ENCODE measurements around the gene IRF5.

GRCh38 chr7:128954830-128955802 is 17.4 kb downstream of the IRF5 start:
- no peak for TF ChIP-seq YY1 (IDR thresholded peaks at IDR 0.05; ENCODE audit: insufficient read depth, insufficient read length)
- TF ChIP-seq SUZ12 (IDR thresholded peaks at IDR 0.05; ENCODE audit: extremely low read depth, insufficient read depth, insufficient read length): no peak
- no peak for TF ChIP-seq ZNF274 (IDR thresholded peaks at IDR 0.05; ENCODE audit: low read depth, low read length)

Data from NT2/D1 (cell line).